Activated T-cell treated with anti-CD3 and anti-CD28 coated beads for 48 hours (primary cell): ENCODE measurements around the gene KLK1.
"Not testable (repeated sequence)": the region's sequence is repeated elsewhere in the genome, so short reads cannot be mapped to it uniquely, and the experiment has no call there.

Source experiments
- DNase-seq: peaks from one replicate; pipeline ENCODE4 v3.0.0-alpha.2; 2020; ENCODE audit warnings: low read depth

KLK1 gene

GRCh38 chr19:50814883-50815282 is 8.7 kb downstream of the KLK1 start:
- DNase-seq = no peak

GRCh38 chr19:50812474-50812873 is 11.1 kb downstream of the KLK1 start:
- DNase-seq = no peak

- DNase-seq = not testable (repeated sequence)
Observed at GRCh38 chr19:50811622-50812238, 11.9 kb downstream of the KLK1 start.

- DNase-seq = no peak
Observed at GRCh38 chr19:50808856-50809255, 14.7 kb downstream of the KLK1 start.

- DNase-seq = peak; percentile 98
Observed at GRCh38 chr19:50804420-50805272, 18.9 kb downstream of the KLK1 start.

GRCh38 chr19:50803633-50804419 is 19.8 kb downstream of the KLK1 start:
- DNase-seq = no peak

- DNase-seq = no peak
Observed at GRCh38 chr19:50801107-50801506, 22.5 kb downstream of the KLK1 start.

- no peak for DNase-seq
Observed at GRCh38 chr19:50799547-50799851, 24.1 kb downstream of the KLK1 start.

GRCh38 chr19:50798659-50799546 is 24.7 kb downstream of the KLK1 start:
- DNase-seq = no peak

- no peak for DNase-seq
Observed at GRCh38 chr19:50797781-50798658, 25.6 kb downstream of the KLK1 start.

GRCh38 chr19:50797429-50797780 is 26.2 kb downstream of the KLK1 start:
- DNase-seq = no peak

- no peak for DNase-seq
Observed at GRCh38 chr19:50796634-50797428, 26.8 kb downstream of the KLK1 start.

- DNase-seq = no peak
Observed at GRCh38 chr19:50796128-50796633, 27.4 kb downstream of the KLK1 start.

GRCh38 chr19:50795664-50796073 is 27.9 kb downstream of the KLK1 start:
- DNase-seq = no peak

GRCh38 chr19:50794876-50795663 is 28.5 kb downstream of the KLK1 start:
- no peak for DNase-seq

GRCh38 chr19:50794074-50794875 is 29.3 kb downstream of the KLK1 start:
- no peak for DNase-seq

GRCh38 chr19:50793558-50794065 is 30.0 kb downstream of the KLK1 start:
- DNase-seq = no peak
